Measurements from ENCODE around the gene IFT122.

IFT122 gene

DNA sequence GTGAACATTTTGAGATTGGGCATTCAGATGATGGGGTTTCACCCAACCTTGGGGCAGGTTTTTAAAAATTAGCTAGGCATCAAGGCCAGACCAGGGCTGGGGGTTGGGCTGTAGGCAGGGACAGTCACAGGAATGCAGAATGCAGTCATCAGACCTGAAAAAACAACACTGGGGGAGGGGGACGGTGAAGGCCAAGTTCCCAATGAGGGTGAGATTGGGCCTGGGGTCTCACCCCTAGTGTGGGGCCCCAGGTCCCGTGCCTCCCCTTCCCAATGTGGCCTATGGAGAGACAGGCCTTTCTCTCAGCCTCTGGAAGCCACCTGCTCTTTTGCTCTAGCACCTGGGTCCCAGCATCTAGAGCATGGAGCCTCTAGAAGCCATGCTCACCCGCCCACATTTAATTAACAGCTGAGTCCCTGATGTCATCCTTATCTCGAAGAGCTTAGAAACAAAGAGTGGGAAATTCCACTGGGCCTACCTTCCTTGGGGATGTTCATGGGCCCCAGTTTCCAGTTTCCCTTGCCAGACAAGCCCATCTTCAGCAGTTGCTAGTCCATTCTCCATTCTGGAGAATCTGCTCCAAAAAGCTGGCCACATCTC, 94.5 kb downstream of the IFT122 start:
- in situ Hi-C loops (cut with HindIII; ENCODE audit: low sequenced_read_pairs) = no loop called here
- TF ChIP-seq, protein P1, sequence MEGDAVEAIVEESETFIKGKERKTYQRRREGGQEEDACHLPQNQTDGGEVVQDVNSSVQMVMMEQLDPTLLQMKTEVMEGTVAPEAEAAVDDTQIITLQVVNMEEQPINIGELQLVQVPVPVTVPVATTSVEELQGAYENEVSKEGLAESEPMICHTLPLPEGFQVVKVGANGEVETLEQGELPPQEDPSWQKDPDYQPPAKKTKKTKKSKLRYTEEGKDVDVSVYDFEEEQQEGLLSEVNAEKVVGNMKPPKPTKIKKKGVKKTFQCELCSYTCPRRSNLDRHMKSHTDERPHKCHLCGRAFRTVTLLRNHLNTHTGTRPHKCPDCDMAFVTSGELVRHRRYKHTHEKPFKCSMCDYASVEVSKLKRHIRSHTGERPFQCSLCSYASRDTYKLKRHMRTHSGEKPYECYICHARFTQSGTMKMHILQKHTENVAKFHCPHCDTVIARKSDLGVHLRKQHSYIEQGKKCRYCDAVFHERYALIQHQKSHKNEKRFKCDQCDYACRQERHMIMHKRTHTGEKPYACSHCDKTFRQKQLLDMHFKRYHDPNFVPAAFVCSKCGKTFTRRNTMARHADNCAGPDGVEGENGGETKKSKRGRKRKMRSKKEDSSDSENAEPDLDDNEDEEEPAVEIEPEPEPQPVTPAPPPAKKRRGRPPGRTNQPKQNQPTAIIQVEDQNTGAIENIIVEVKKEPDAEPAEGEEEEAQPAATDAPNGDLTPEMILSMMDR (IDR thresholded peaks at IDR 0.05; ENCODE audit: low read depth, low read length) = no peak
- no peak overlapping the region for H3K4me3 ChIP-seq (ENCODE audit: low read depth, low read length)
- no peak for DNase-seq (ENCODE audit: low read depth, low spot score)

DNA sequence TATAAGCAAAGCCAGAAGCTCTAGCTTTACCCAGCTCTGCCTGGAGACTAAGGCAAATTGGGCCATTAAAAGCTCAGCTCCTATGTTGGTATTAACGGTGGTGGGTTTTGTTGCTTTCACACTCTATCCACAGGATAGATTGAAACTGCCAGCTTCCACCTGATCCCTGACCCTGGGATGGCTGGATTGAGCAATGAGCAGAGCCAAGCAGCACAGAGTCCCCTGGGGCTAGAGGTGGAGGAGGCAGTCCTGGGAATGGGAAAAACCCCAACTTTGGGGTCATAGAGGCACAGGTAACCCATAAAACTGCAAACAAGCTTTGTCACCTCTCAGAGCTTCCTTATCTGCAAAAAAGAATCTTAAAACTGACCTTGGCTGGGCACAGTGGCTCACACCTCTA, 95.1 kb downstream of the IFT122 start:
- DNase-seq (ENCODE audit: low read depth, low spot score) = no peak
- TF ChIP-seq, protein P1 (IDR thresholded peaks at IDR 0.05; ENCODE audit: low read depth, low read length) = no peak
- in situ Hi-C loops (cut with HindIII; ENCODE audit: low sequenced_read_pairs) = no loop called here
- no peak overlapping the region for H3K4me3 ChIP-seq (ENCODE audit: low read depth, low read length)

DNA sequence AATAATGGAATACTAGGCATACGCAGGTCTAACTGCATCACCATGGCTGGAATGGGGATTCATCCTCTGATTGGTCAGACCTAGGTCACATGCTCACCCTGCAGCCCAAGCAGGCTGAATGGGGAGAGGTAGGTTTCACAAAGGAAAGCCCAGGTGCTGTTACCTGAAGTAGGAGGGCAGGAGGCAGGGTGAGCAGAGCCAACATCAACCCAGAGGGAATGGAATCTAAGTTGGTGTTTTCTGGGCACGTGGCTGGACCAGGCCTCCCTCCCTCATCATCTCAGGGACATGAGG, 96.3 kb downstream of the IFT122 start:
- in situ Hi-C loops (cut with HindIII; ENCODE audit: low sequenced_read_pairs) = no loop called here
- TF ChIP-seq, protein P1 (IDR thresholded peaks at IDR 0.05; ENCODE audit: low read depth, low read length) = no peak
- no peak overlapping the region for H3K4me3 ChIP-seq (ENCODE audit: low read depth, low read length)
- no peak for DNase-seq (ENCODE audit: low read depth, low spot score)

- H3K4me3 ChIP-seq (ENCODE audit: low read depth, low read length) = no peak overlapping the region
- in situ Hi-C loops (cut with HindIII; ENCODE audit: low sequenced_read_pairs) = no loop called here
Observed at GRCh38 chr3:129536804-129537203, 96.8 kb downstream of the IFT122 start.

DNA sequence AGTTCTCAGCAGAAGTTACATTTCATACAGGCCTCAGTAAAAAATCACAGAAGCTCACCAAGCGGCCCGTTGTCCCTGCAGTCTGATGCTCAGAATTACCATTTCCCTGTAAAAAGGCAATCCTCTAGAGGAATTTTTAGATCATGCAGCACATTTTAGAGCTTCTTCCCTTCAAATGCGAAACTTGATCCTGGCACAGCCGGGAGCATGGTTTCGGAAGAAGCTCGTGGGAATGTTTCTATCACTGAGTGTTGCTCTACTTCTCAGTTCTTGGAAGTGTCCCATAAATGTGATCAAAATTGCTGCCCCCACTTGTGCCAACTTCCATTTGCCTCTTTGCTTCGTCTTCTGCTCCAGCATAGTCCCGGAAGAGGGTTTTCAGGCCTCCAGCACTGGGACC, 99.2 kb downstream of the IFT122 start:
- in situ Hi-C loops (cut with HindIII; ENCODE audit: low sequenced_read_pairs) = no loop called here
- DNase-seq (ENCODE audit: low read depth, low spot score) = no peak
- no peak overlapping the region for H3K4me3 ChIP-seq (ENCODE audit: low read depth, low read length)
- TF ChIP-seq, protein P1 (IDR thresholded peaks at IDR 0.05; ENCODE audit: low read depth, low read length) = no peak

More at GRCh38 chr3:129536804-129537203, 96.8 kb downstream of the IFT122 start:
- TF ChIP-seq, protein P1 (IDR thresholded peaks at IDR 0.05; ENCODE audit: low read depth, low read length) = no peak
- DNase-seq (ENCODE audit: low read depth, low spot score) = no peak

- in situ Hi-C loops (cut with HindIII; ENCODE audit: low sequenced_read_pairs) = no loop called here
- H3K4me3 ChIP-seq (ENCODE audit: low read depth, low read length) = no peak overlapping the region
- no peak for DNase-seq (ENCODE audit: low read depth, low spot score)
- TF ChIP-seq, protein P1 (IDR thresholded peaks at IDR 0.05; ENCODE audit: low read depth, low read length) = no peak
Observed at GRCh38 chr3:129540776-129541516, 100.9 kb downstream of the IFT122 start.
